ENCODE results near the gene LIN9. TPM values are rescaled to one million over a fixed set of nuclear protein-coding genes. Genes with fewer than 3 reads are reported as not detected.

The LIN9 gene
- total and polyA plus RNA-seq, 2 of the 8 experiments (the other 6 are each of a cell fraction or from before 2014, with no cell fraction given), result 5.6 to 12.6 TPM

DNA sequence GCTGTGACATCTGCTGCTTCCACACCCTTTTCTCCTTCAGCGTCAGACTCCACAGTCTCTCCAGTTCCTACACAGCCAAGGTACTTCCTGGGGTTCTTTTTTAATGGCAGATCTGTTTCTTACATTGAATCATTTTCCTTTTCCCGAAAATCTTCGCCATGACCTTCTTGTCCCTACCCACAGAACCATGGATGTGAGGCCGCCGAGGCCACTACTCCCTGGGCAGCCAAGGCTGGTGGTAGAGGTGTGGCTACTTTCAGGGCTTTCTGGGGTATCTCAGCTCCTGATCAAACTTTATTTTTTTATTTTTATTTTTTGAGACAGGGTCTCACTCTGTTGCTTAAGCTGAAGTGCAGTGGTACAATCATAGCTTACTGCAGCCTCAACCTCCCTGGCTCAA is 9.5 kb upstream of the LIN9 start:
- H2AFZ ChIP-seq (ENCODE audit: low read length), result no peak overlapping the region
- H3K79me2 ChIP-seq (ENCODE audit: control insufficient read depth in 1 of 2, insufficient read depth in 2 of 2, low read length in 2 of 2), result no peaks in the 10 kb centered on the region
- no peak overlapping the region for H3K18ac ChIP-seq (ENCODE audit: extremely low read depth, low read length)
- FAIRE-seq (no peak), DNase-seq (ENCODE audit: low read depth in 1 of 2, low spot score in 2 of 2) (no peak)
- H3K27ac ChIP-seq (ENCODE audit: low read depth, low read length), result no peak overlapping the region
- no peaks in the 10 kb centered on the region for H3K36me3 ChIP-seq (ENCODE audit: control insufficient read depth in 2 of 4, insufficient read depth in 4 of 4, low read length in 3 of 4)
- no peak overlapping the region for H4K8ac ChIP-seq (ENCODE audit: extremely low read depth, insufficient read depth, low read length)
- no peak overlapping the region for H2BK12ac ChIP-seq (ENCODE audit: low read depth, low read length)
- no peak overlapping the region for H3K23ac ChIP-seq (ENCODE audit: insufficient read length)
- no peak overlapping the region for H2BK15ac ChIP-seq (ENCODE audit: low read length)
- H2BK5ac ChIP-seq (ENCODE audit: low read depth, low read length), result no peak overlapping the region
- no peak overlapping the region for H2BK120ac ChIP-seq (replicated peaks; ENCODE audit: low read depth, low read length)
- no peak overlapping the region for H4K5ac ChIP-seq (ENCODE audit: insufficient read length, low read depth, low read length)
- TF ChIP-seq SAP30 (IDR thresholded peaks at IDR 0.05; ENCODE audit: insufficient read depth, insufficient replicate concordance, low read length) (no peak), KDM1A (IDR thresholded peaks at IDR 0.05; ENCODE audit: borderline replicate concordance, low read length) (no peak), POU5F1 (IDR thresholded peaks at IDR 0.05; ENCODE audit: low read depth, low read length) (no peak), TBP (IDR thresholded peaks at IDR 0.05; ENCODE audit: low read depth, low read length) (no peak), RBBP5 (IDR thresholded peaks at IDR 0.05; ENCODE audit: borderline replicate concordance, low read depth, low read length) (no peak), RFX5 (IDR thresholded peaks at IDR 0.05; ENCODE audit: borderline replicate concordance, low read depth, low read length) (no peak)
- 95% methylated on average over 5 of the region's 5 CpGs; no CpG with 5 or more reads in 1 of the 2 experiments for WGBS, 2 experiments (ENCODE audit: extremely low coverage in 1 of 2, insufficient coverage in 1 of 2, insufficient read length in 1 of 2, insufficient replicate concordance in 2 of 2, low coverage in 1 of 2, low lambda C conversion rate in 2 of 2, missing lambda C conversion rate in 1 of 2)
- no peaks in the 10 kb centered on the region for H3K4me1 ChIP-seq (replicated peaks in 1 of 4; ENCODE audit: control insufficient read depth in 3 of 4, insufficient read depth in 4 of 4, low read length in 3 of 4)
- no peak overlapping the region for H3K4ac ChIP-seq (replicated peaks; ENCODE audit: insufficient read length, low read depth, low read length)
- H4K91ac ChIP-seq (replicated peaks; ENCODE audit: insufficient read length, low read length), result no peak overlapping the region
- H3K9ac ChIP-seq (replicated peaks in 1 of 4; ENCODE audit: extremely low read depth in 1 of 4, low read depth in 3 of 4, low read length in 3 of 4), result no peak overlapping the region
- H3K14ac ChIP-seq (ENCODE audit: insufficient read length), result no peak overlapping the region
- H3K79me1 ChIP-seq (ENCODE audit: low read depth, low read length), result no peaks in the 10 kb centered on the region
- no peak overlapping the region for H3K4me3 ChIP-seq (ENCODE audit: extremely low read depth in 1 of 4, insufficient read depth in 2 of 4, low read depth in 3 of 4, low read length in 4 of 4)
- no peak overlapping the region for H2BK20ac ChIP-seq (ENCODE audit: low read length)
- H2AK5ac ChIP-seq (ENCODE audit: low read depth, low read length), result no peak overlapping the region
- no peak overlapping the region for H3K4me2 ChIP-seq (ENCODE audit: insufficient read depth in 1 of 2, low read depth in 2 of 2, low read length in 2 of 2)
- no peaks in the 10 kb centered on the region for H3K23me2 ChIP-seq (ENCODE audit: low read depth, low read length)
- ChIA-PET CTCF (ENCODE audit: partially characterized antibody) (interaction anchor here (2.0 kb wide), 1 partner anchor 15 kb away, joined by 6 read pairs; no protein-coding TSS in a partner anchor), POLR2A (ENCODE audit: partially characterized antibody) (no interaction called here)
- H4K20me1 ChIP-seq (replicated peaks in 1 of 2; ENCODE audit: control insufficient read depth in 1 of 2, insufficient read depth in 2 of 2, low read length in 2 of 2), result no peaks in the 10 kb centered on the region
- no peak overlapping the region for H3K56ac ChIP-seq (replicated peaks; ENCODE audit: insufficient read length, low read depth, low read length)
- no peaks in the 10 kb centered on the region for H3K9me3 ChIP-seq (ENCODE audit: insufficient read depth in 2 of 2, low read depth in 1 of 2, low read length in 1 of 2)
- no peaks in the 10 kb centered on the region for H3K27me3 ChIP-seq (replicated peaks in 1 of 4; ENCODE audit: control insufficient read depth in 3 of 4, extremely low read depth in 1 of 4, insufficient read depth in 3 of 4, low read length in 3 of 4)

Data from H1 (cell line).